Measurements from ENCODE around the gene UNK. TPM values are rescaled to one million over a fixed set of nuclear protein-coding genes. Genes with fewer than 3 reads are reported as not detected.

Gene UNK
- total RNA-seq, 2 donors from 2014 or later, result 31.0 to 51.7 TPM

- peak overlapping the region; percentile 57 for H3K4me3 ChIP-seq
- DNase-seq (ENCODE audit: low spot score), result no peak
- H3K36me3 ChIP-seq, result peaks cover 7% of the 10 kb centered on the region
- peak; percentile 31 for ATAC-seq (ENCODE audit: insufficient number of reproducible peaks, low FRiP score, low read depth)
- no peak for TF ChIP-seq CTCF (IDR thresholded peaks at IDR 0.05)
- no peaks in the 10 kb centered on the region for H3K27me3 ChIP-seq (replicated peaks; ENCODE audit: insufficient read depth)
- peaks cover 66 to 85% of the 10 kb centered on the region in 2 donors for H3K4me1 ChIP-seq (ENCODE audit: control insufficient read depth in 1 of 2, low read depth in 2 of 2)
- peak overlapping the region; percentile 99 for H3K27ac ChIP-seq
- H3K9me3 ChIP-seq, result no peaks in the 10 kb centered on the region
These were observed 88.1 kb downstream of the UNK start for GRCh38 chr17:75872434-75873351.

- no peak for DNase-seq (ENCODE audit: low spot score)
- peaks cover 7% of the 10 kb centered on the region for H3K36me3 ChIP-seq
These were observed 89.1 kb downstream of the UNK start for GRCh38 chr17:75873587-75874322.

GRCh38 chr17:75874323-75875181, 89.9 kb downstream of the UNK start:
- DNase-seq (ENCODE audit: low spot score) (no peak), ATAC-seq (ENCODE audit: insufficient number of reproducible peaks, low FRiP score, low read depth) (no peak)
- Histone ChIP-seq H3K27me3 (replicated peaks; ENCODE audit: insufficient read depth) (no peaks in the 10 kb centered on the region), H3K4me3 (peak overlapping the region; percentile 78), H3K27ac (peak overlapping the region; percentile 99), H3K36me3 (peaks cover 7% of the 10 kb centered on the region), H3K4me1 (ENCODE audit: control insufficient read depth in 1 of 2, low read depth in 2 of 2) (peaks cover 57 to 80% of the 10 kb centered on the region in 2 donors), H3K9me3 (no peaks in the 10 kb centered on the region)
- no peak for TF ChIP-seq CTCF (IDR thresholded peaks at IDR 0.05)

More at GRCh38 chr17:75873587-75874322, 89.1 kb downstream of the UNK start:
- Histone ChIP-seq H3K9me3 (no peaks in the 10 kb centered on the region), H3K4me1 (ENCODE audit: control insufficient read depth in 1 of 2, low read depth in 2 of 2) (peaks cover 65 to 83% of the 10 kb centered on the region in 2 donors), H3K4me3 (peak overlapping the region; percentile 57), H3K27ac (peak overlapping the region; percentile 99), H3K27me3 (replicated peaks; ENCODE audit: insufficient read depth) (no peaks in the 10 kb centered on the region)
- no peak for ATAC-seq (ENCODE audit: insufficient number of reproducible peaks, low FRiP score, low read depth)
- no peak for TF ChIP-seq CTCF (IDR thresholded peaks at IDR 0.05)

Other genes starting within 250 kb of the UNK start
- gene MYO15B, start 197.0 kb upstream of the UNK start, total RNA-seq, result 100 to 1,000 TPM; 103 to 151 TPM
- gene SMIM5, start 151.4 kb upstream of the UNK start, total RNA-seq, result under 1 TPM; 0.27 to 0.28 TPM
- gene RECQL5, start 117.7 kb upstream of the UNK start, total RNA-seq, result 10 to 100 TPM; 12.6 to 29.9 TPM
- gene SAP30BP, start 117.5 kb upstream of the UNK start, total RNA-seq, result 10 to 100 TPM; 65.1 to 70.4 TPM
- 10 to 100 TPM; 11.6 to 21.1 TPM for gene ITGB4, start 63.3 kb upstream of the UNK start, total RNA-seq
- gene GALK1, start 19.6 kb upstream of the UNK start, total RNA-seq, result 10 to 100 TPM; 29.6 to 58.3 TPM
- gene UNC13D, start 59.6 kb downstream of the UNK start, total RNA-seq, result 10 to 100 TPM; 13.5 to 36.0 TPM
- 10 to 100 TPM; 55.8 to 83.1 TPM for gene WBP2, start 70.5 kb downstream of the UNK start, total RNA-seq
- gene TRIM47, start 93.8 kb downstream of the UNK start, total RNA-seq, result 10 to 100 TPM; 58.9 to 94.0 TPM
- 10 to 100 TPM; 21.4 to 22.6 TPM for gene TRIM65, start 112.1 kb downstream of the UNK start, total RNA-seq
- 10 to 100 TPM; 42.4 to 56.2 TPM for gene MRPL38, start 120.1 kb downstream of the UNK start, total RNA-seq
- gene FBF1, start 156.2 kb downstream of the UNK start, total RNA-seq, result 1 to 10 TPM; 6.3 to 8.0 TPM
- gene ACOX1, start 194.4 kb downstream of the UNK start, total RNA-seq, result 10 to 100 TPM; 22.5 to 37.6 TPM
- 1 to 10 TPM; 6.0 to 8.1 TPM for gene TEN1, start 194.4 kb downstream of the UNK start, total RNA-seq
- 1 to 10 TPM; 3.2 to 4.9 TPM for gene CDK3, start 216.0 kb downstream of the UNK start, total RNA-seq
- gene EVPL, start 242.5 kb downstream of the UNK start, total RNA-seq, result 1 to 10 TPM; 1.4 to 1.6 TPM